GM12891 (cell line): ENCODE data around the gene DIDO1.

ENCODE experiments used
- DNase-seq: peaks from one replicate; pipeline ENCODE4 v3.0.0; 2011; ENCODE audit warnings: low spot score; ENCODE audit not compliant: insufficient read length
- FAIRE-seq: peaks from 2 replicates; lab custom pipeline; 2011; peaks lifted over from hg19 to GRCh38; lab: Jason Lieb, UNC
- PAX5 ChIP-seq: IDR thresholded peaks from 2 replicates; pipeline ENCODE4 v1.6.1; 2011; ENCODE audit warnings: low read length, moderate library complexity, mild to moderate bottlenecking; ENCODE audit not compliant: insufficient read depth, severe bottlenecking
- POLR2A ChIP-seq: IDR thresholded peaks from 2 replicates; pipeline ENCODE4 v1.6.1; 2011; ENCODE audit warnings: low read depth, low read length, control low read depth
- POLR2AphosphoS5 ChIP-seq: IDR thresholded peaks from 2 replicates; pipeline ENCODE4 v1.6.1; 2011; ENCODE audit warnings: low read depth, low read length, control low read depth
- POU2F2 ChIP-seq: IDR thresholded peaks from 2 replicates; pipeline ENCODE4 v1.6.1; 2011; ENCODE audit warnings: low read depth, mild to moderate bottlenecking, control low read depth, low read length, moderate library complexity
- SPI1 ChIP-seq: IDR thresholded peaks from 2 replicates; pipeline ENCODE4 v1.6.1; 2011; ENCODE audit warnings: low read depth, low read length, control low read depth
- TAF1 ChIP-seq: IDR thresholded peaks from 2 replicates; pipeline ENCODE4 v1.6.1; 2011; ENCODE audit warnings: low read depth, low read length, control low read depth

DIDO1 gene

GRCh38 chr20:62895539-62895938 is 30.8 kb downstream of the DIDO1 start:
- DNase-seq (no peak), FAIRE-seq (no peak)
- TF ChIP-seq POU2F2 (no peak), POLR2A (no peak), TAF1 (no peak), POLR2AphosphoS5 (no peak), SPI1 (no peak), PAX5 (no peak)

GRCh38 chr20:62894261-62894660 is 32.0 kb downstream of the DIDO1 start:
- TF ChIP-seq POLR2AphosphoS5 (no peak), POLR2A (no peak), TAF1 (no peak), SPI1 (no peak), POU2F2 (no peak), PAX5 (no peak)
- DNase-seq (no peak), FAIRE-seq (no peak)

DNA sequence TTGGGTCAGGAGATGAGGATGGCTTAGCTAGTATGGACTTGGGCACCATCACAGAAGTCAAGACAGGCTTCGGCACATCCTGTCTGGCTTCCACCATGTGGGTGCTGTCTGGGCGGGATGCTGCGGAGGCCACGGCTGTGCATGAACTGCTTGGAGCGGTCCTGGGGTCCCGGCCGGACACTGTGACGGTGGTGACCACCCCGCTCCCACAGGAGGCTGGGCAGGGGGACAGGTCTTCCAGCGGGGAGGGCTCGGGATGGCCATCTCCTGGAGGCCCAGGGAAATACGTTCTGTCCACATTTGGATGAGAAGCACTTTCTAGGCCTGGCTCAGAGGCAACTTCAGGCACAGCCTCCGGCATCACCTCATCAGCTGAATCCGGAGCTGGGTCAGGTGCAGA is 32.6 kb downstream of the DIDO1 start:
- FAIRE-seq: no peak

GRCh38 chr20:62892348-62893304 is 33.7 kb downstream of the DIDO1 start:
- TF ChIP-seq SPI1 (no peak), TAF1 (no peak)
- DNase-seq (no peak), FAIRE-seq (no peak)

More for the DNA sequence above, 32.6 kb downstream of the DIDO1 start:
- TF ChIP-seq PAX5 (no peak), POU2F2 (no peak), POLR2AphosphoS5 (no peak), SPI1 (no peak), POLR2A (no peak), TAF1 (no peak)
- no peak for DNase-seq

DNA sequence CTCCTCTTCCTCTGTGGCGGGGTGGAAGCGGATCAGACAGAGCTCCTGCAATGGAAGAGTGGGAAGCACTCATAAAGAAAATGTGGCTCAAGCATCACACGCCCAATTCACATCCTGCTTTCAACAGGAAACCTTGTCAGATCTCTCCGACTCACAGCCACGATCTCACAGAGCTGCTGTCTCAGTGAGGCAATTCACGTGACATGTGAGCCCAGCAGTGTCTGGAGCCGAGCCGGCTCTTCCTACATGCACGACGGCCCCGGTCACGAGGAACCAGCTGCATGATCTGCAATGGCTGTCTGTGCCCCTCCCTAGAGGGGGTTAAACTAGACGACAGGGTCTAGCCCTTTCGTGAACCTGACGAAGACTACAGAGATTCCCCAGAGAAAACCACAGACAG is 35.2 kb downstream of the DIDO1 start:
- no peak for TF ChIP-seq PAX5
- no peak for FAIRE-seq
- no peak for DNase-seq

GRCh38 chr20:62890444-62890843 is 35.9 kb downstream of the DIDO1 start:
- DNase-seq (no peak), FAIRE-seq (no peak)
- TF ChIP-seq POLR2A: no peak
- TF ChIP-seq SPI1: no peak
- no peak for TF ChIP-seq POLR2AphosphoS5
- no peak for TF ChIP-seq PAX5
- TF ChIP-seq POU2F2: no peak
- no peak for TF ChIP-seq TAF1

- no peak for DNase-seq
- no peak for TF ChIP-seq PAX5
- no peak for TF ChIP-seq SPI1
- no peak for FAIRE-seq
Measured at GRCh38 chr20:62889871-62890270, 36.4 kb downstream of the DIDO1 start.

DNA sequence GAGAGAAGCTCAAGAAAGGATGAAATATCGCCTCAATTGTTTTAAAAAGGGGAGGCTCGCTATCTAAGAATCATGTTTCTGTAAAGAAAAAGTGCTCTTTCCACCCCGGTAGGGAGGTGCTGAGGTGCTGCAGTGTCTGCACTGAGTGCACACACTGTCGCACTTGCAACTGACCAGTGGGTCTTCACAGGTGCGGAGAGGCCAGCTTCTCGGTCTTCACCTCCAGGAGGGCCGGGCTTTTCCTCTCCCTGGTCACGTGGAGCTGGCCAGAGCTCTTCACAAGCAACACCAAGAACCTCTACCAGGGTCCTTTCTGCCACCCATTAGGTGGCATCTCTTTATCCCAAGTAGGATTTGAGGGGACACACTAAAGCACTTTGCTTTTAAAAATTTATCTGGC is 36.9 kb downstream of the DIDO1 start:
- FAIRE-seq (no peak), DNase-seq (no peak)
- TF ChIP-seq SPI1 (no peak), POLR2AphosphoS5 (no peak), TAF1 (no peak), POU2F2 (no peak), POLR2A (no peak), PAX5 (no peak)

DNA sequence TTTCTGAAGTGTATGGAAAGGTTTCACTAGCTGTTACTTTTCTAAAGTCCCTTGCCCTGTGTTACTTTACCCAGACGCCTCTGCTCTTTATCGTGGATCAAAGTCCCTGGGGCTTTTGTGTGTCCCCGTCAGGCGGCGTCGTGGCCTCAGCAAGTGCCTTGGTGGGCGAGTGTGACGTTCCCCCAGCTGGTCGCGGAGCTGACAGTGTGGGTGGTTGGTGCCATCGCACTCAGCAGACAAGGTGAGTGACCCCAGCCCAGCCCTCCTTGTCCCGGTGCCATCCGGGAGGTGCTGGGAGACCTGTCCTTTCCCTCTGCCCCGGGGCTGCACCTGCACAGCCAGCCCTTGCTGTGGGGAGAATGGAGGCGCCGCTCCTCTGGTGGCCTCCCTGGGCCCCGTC is 37.4 kb downstream of the DIDO1 start:
- DNase-seq (no peak), FAIRE-seq (no peak)

GRCh38 chr20:62888406-62888805 is 37.9 kb downstream of the DIDO1 start:
- TF ChIP-seq POLR2A (no peak), PAX5 (no peak), POLR2AphosphoS5 (no peak), TAF1 (no peak), SPI1 (no peak), POU2F2 (no peak)
- no peak for DNase-seq
- no peak for FAIRE-seq

More for the DNA sequence above, 37.4 kb downstream of the DIDO1 start:
- TF ChIP-seq PAX5 (no peak), SPI1 (no peak), TAF1 (no peak), POLR2A (no peak), POLR2AphosphoS5 (no peak), POU2F2 (no peak)

DNA sequence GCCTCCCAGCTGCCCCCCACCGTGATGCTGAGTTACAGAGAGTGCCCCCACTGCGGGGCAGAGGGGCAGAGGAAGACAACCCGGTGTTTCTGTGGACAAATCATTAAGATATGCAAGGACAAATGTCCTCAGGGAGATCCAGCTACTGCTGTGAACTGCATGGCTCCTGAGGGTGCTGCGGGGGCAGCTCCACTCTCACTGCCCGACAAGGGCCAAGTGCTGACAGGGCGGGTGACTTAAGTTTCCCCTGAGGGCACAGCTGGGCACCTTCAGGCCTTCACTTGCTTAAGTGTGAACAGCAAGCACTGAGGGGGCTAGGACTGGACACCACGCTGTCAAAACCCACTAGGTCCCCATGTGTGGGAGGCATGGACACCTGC is 38.5 kb downstream of the DIDO1 start:
- FAIRE-seq (no peak), DNase-seq (no peak)
- TF ChIP-seq POLR2A: no peak
- TF ChIP-seq SPI1: no peak
- no peak for TF ChIP-seq POU2F2
- no peak for TF ChIP-seq PAX5
- no peak for TF ChIP-seq TAF1
- TF ChIP-seq POLR2AphosphoS5: no peak
